Liver (tissue), 9 donors: ENCODE data around the gene UTF1. TPM values are rescaled to one million over a fixed set of nuclear protein-coding genes. Genes with fewer than 3 reads are reported as not detected.

ENCODE experiments used
- DNase-seq: peaks from one replicate; pipeline ENCODE4 v3.0.0-alpha.2; 2017; ENCODE audit warnings: low spot score
- H3K27ac ChIP-seq, 2 donors: one replicate each; pipeline ENCODE4 v1.7.0; 2013; ENCODE audit warnings: inconsistent platforms in 2 of 2, low read length in 2 of 2, control low read depth in 1 of 2, low read depth in 1 of 2, mild to moderate bottlenecking in 1 of 2
- H3K27me3 ChIP-seq, 4 donors: one replicate each; pipeline versions ENCODE4 v1.6.1 to v1.7.0; 2013; ENCODE audit warnings: low read length in 3 of 4, inconsistent platforms in 1 of 4, mild to moderate bottlenecking in 1 of 4, moderate library complexity in 1 of 4; ENCODE audit not compliant: control insufficient read depth in 4 of 4, insufficient read depth in 4 of 4
- H3K36me3 ChIP-seq, 4 donors: one replicate each; pipeline versions ENCODE4 v1.6.1 to v1.7.0; 2013; ENCODE audit warnings: low read length in 3 of 4, mild to moderate bottlenecking in 3 of 4, low read depth in 1 of 4, moderate library complexity in 1 of 4; ENCODE audit not compliant: control insufficient read depth in 4 of 4, insufficient read depth in 3 of 4
- H3K4me1 ChIP-seq, 4 donors: one replicate each; pipeline versions ENCODE4 v1.6.1 to v1.7.0; 2013; ENCODE audit warnings: low read length in 3 of 4, mild to moderate bottlenecking in 3 of 4, moderate library complexity in 1 of 4; ENCODE audit not compliant: control insufficient read depth in 4 of 4, insufficient read depth in 4 of 4
- H3K4me3 ChIP-seq, 3 donors: one replicate each; pipeline versions ENCODE4 v1.6.1 to v1.7.0; 2013; ENCODE audit warnings: low read length in 3 of 3, control low read depth in 1 of 3, low read depth in 1 of 3, mild to moderate bottlenecking in 1 of 3
- H3K9ac ChIP-seq, 2 donors: one replicate each; pipeline ENCODE4 v1.7.0; 2013; ENCODE audit warnings: low read length in 2 of 2, mild to moderate bottlenecking in 2 of 2, moderate library complexity in 2 of 2, control low read depth in 1 of 2, low read depth in 1 of 2
- H3K9me3 ChIP-seq, 4 donors: one replicate each; pipeline versions ENCODE4 v1.6.1 to v1.7.0; 2013; ENCODE audit warnings: low read length in 3 of 4; ENCODE audit not compliant: control insufficient read depth in 4 of 4
- CTCF ChIP-seq: fragments of 150-350 bp; IDR thresholded peaks from 2 replicates; pipeline ENCODE4 v1.5.1; 2017; ENCODE audit warnings: improper control_type of control experiment, low read depth, low read length; ENCODE audit not compliant: missing input control
- EGR1 ChIP-seq, 2 donors: IDR thresholded peaks; 2 replicates each; pipeline ENCODE4 v1.6.1; 2016 to 2018; ENCODE audit warnings: antibody characterized with exemption in 2 of 2, low read depth in 2 of 2
- FOXA2 ChIP-seq: IDR thresholded peaks from 2 replicates; pipeline ENCODE4 v1.6.1; 2016; ENCODE audit warnings: antibody characterized with exemption
- GABPA ChIP-seq, 2 donors: IDR thresholded peaks in 1 of 2; conservative IDR thresholded peaks in 1 of 2; 2 replicates each; pipeline ENCODE4 v1.6.1; 2016; ENCODE audit warnings: antibody characterized with exemption in 2 of 2, mild to moderate bottlenecking in 1 of 2, moderate library complexity in 1 of 2
- HNF4G ChIP-seq: IDR thresholded peaks from 2 replicates; pipeline ENCODE4 v1.6.1; 2016; ENCODE audit warnings: antibody characterized with exemption
- JUND ChIP-seq, 2 donors: IDR thresholded peaks; 2 replicates each; pipeline ENCODE4 v1.6.1; 2016; ENCODE audit warnings: antibody characterized with exemption in 2 of 2
- MAX ChIP-seq: IDR thresholded peaks from 2 replicates; pipeline ENCODE4 v1.6.1; 2016; ENCODE audit warnings: antibody characterized with exemption
- NR2F2 ChIP-seq: IDR thresholded peaks from 2 replicates; pipeline ENCODE4 v1.6.1; 2016; ENCODE audit warnings: antibody characterized with exemption
- RAD21 ChIP-seq, 2 donors: IDR thresholded peaks; 2 replicates each; pipeline ENCODE4 v1.6.1; 2016; ENCODE audit warnings: antibody characterized with exemption in 2 of 2, mild to moderate bottlenecking in 2 of 2
- RXRA ChIP-seq, 2 donors: IDR thresholded peaks; 2 replicates each; pipeline ENCODE4 v1.6.1; 2017 to 2018; ENCODE audit warnings: antibody characterized with exemption in 2 of 2, mild to moderate bottlenecking in 1 of 2
- SP1 ChIP-seq: IDR thresholded peaks from 2 replicates; pipeline ENCODE4 v1.6.1; 2018; ENCODE audit warnings: antibody characterized with exemption, mild to moderate bottlenecking
- TAF1 ChIP-seq: conservative IDR thresholded peaks from 2 replicates; pipeline ENCODE4 v1.6.1; 2016; ENCODE audit warnings: antibody characterized with exemption, mild to moderate bottlenecking
- YY1 ChIP-seq: IDR thresholded peaks from 2 replicates; pipeline ENCODE4 v1.6.1; 2016; ENCODE audit warnings: antibody characterized with exemption, mild to moderate bottlenecking
- WGBS: extraction: QIAGEN DNeasy Blood & Tissue Kit; methylation state at CpG from one replicate; pipeline ENCODE4 v1.1.7; 2013; 5-methylcytosine and 5-hydroxymethylcytosine counted together
- polyA plus RNA-seq, 2 donors: library from polyadenylated mRNA; stranded (reverse) in 1 of 2; unstranded in 1 of 2; fragments of 200-250 nt in 1 of 2; fragments of >200 nt in 1 of 2; fragmentation: Nextera tagmentation in 1 of 2; extraction: Ambion mirVana in 1 of 2; gene quantifications; one replicate each; pipeline versions ENCODE4 v1.2.1 to v1.2.3, GENCODE V29; 2013 to 2015
- total RNA-seq, 2 donors: library from RNA; depleted of rRNA; stranded (reverse); fragments of >200 nt; gene quantifications; one replicate each; pipeline ENCODE4 v1.2.3, GENCODE V29; 2014
- TF ChIP-seq, protein P1 (sequence below): IDR thresholded peaks from 2 replicates; pipeline ENCODE4 v1.6.1; 2016; ENCODE audit warnings: antibody characterized with exemption
- TF ChIP-seq, protein P2 (sequence below): IDR thresholded peaks from 2 replicates; pipeline ENCODE4 v1.6.1; 2016; ENCODE audit warnings: antibody characterized with exemption, mild to moderate bottlenecking
- donor health status: healthy.
- donor health status: healthy.
- donor health status: healthy.
- donor health status: healthy.
- donor health status: healthy.

Gene UTF1
- total and polyA plus RNA-seq, 4 donors, result not detected

DNA sequence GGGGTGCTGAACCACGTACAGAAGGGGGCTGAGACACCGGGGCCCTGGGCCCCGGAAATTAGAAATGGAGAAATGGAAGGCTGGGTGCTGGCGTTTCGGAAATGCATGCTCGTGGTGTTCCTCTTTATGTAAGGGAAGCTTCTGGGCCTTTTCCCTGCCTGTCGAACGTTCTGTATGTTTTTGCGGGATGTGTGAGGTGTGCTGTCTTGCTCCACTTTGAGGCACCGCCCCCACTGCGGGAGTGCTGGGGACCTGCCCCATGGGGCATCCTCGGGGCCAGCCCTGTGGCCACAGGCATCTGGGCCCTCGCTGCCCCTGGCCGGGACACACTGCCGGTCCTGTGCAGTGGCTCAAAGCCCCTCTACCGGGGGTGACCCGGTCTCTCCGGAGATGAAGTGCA, 5.9 kb downstream of the UTF1 start:
- H3K36me3 ChIP-seq, result no peaks in the 10 kb centered on the region
- H3K4me3 ChIP-seq, result peak overlapping the region in 1 of 3 donors; percentile 16
- H3K9me3 ChIP-seq, result no peaks in the 10 kb centered on the region
- TF ChIP-seq SP1 (no peak), CTCF (no peak), HNF4G (no peak), FOXA2 (no peak), RAD21 (IDR thresholded peaks at IDR 0.05) (no peak), EGR1 (IDR thresholded peaks at IDR 0.05; ENCODE audit: low read depth in 2 of 2) (no peak), YY1 (no peak), JUND (IDR thresholded peaks at IDR 0.05) (no peak), MAX (no peak), NR2F2 (no peak), GABPA (IDR thresholded peaks at IDR 0.05 in 1 of 2, conservative IDR thresholded peaks at IDR 0.05 in 1 of 2) (no peak), RXRA (IDR thresholded peaks at IDR 0.05) (no peak), TAF1 (no peak)
- TF ChIP-seq, protein P1, sequence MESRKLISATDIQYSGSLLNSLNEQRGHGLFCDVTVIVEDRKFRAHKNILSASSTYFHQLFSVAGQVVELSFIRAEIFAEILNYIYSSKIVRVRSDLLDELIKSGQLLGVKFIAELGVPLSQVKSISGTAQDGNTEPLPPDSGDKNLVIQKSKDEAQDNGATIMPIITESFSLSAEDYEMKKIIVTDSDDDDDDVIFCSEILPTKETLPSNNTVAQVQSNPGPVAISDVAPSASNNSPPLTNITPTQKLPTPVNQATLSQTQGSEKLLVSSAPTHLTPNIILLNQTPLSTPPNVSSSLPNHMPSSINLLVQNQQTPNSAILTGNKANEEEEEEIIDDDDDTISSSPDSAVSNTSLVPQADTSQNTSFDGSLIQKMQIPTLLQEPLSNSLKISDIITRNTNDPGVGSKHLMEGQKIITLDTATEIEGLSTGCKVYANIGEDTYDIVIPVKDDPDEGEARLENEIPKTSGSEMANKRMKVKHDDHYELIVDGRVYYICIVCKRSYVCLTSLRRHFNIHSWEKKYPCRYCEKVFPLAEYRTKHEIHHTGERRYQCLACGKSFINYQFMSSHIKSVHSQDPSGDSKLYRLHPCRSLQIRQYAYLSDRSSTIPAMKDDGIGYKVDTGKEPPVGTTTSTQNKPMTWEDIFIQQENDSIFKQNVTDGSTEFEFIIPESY, result no peak
- TF ChIP-seq, protein P2, sequence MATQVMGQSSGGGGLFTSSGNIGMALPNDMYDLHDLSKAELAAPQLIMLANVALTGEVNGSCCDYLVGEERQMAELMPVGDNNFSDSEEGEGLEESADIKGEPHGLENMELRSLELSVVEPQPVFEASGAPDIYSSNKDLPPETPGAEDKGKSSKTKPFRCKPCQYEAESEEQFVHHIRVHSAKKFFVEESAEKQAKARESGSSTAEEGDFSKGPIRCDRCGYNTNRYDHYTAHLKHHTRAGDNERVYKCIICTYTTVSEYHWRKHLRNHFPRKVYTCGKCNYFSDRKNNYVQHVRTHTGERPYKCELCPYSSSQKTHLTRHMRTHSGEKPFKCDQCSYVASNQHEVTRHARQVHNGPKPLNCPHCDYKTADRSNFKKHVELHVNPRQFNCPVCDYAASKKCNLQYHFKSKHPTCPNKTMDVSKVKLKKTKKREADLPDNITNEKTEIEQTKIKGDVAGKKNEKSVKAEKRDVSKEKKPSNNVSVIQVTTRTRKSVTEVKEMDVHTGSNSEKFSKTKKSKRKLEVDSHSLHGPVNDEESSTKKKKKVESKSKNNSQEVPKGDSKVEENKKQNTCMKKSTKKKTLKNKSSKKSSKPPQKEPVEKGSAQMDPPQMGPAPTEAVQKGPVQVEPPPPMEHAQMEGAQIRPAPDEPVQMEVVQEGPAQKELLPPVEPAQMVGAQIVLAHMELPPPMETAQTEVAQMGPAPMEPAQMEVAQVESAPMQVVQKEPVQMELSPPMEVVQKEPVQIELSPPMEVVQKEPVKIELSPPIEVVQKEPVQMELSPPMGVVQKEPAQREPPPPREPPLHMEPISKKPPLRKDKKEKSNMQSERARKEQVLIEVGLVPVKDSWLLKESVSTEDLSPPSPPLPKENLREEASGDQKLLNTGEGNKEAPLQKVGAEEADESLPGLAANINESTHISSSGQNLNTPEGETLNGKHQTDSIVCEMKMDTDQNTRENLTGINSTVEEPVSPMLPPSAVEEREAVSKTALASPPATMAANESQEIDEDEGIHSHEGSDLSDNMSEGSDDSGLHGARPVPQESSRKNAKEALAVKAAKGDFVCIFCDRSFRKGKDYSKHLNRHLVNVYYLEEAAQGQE, result no peak
- WGBS, result 3% methylated on average over 18 of the region's 18 CpGs
- peaks cover 0 to 33% (median 0%) of the 10 kb centered on the region in 4 donors for H3K27me3 ChIP-seq
- H3K9ac ChIP-seq, result no peak overlapping the region
- H3K4me1 ChIP-seq, result peaks cover 4 to 17% (median 11%) of the 10 kb centered on the region in 4 donors
- no peak for DNase-seq
- no peak overlapping the region for H3K27ac ChIP-seq
